GM18507 (cell line): ENCODE data around the gene AREL1.

Experiments
- DNase-seq: peaks from one replicate; pipeline ENCODE4 v3.0.0; 2011; ENCODE audit warnings: low read depth; ENCODE audit not compliant: insufficient read length; ENCODE audit errors: extremely low spot score
- FAIRE-seq: peaks from 2 replicates; lab custom pipeline; 2011; peaks lifted over from hg19 to GRCh38; lab: Jason Lieb, UNC

AREL1 gene

GRCh38 chr14:74645756-74646470, 67.0 kb downstream of the AREL1 start:
- no peak for FAIRE-seq

GRCh38 chr14:74645244-74645643, 67.6 kb downstream of the AREL1 start:
- FAIRE-seq (no peak), DNase-seq (no peak)

More at GRCh38 chr14:74645756-74646470, 67.0 kb downstream of the AREL1 start:
- DNase-seq: no peak

GRCh38 chr14:74641601-74642391, 71.1 kb downstream of the AREL1 start:
- FAIRE-seq (no peak), DNase-seq (no peak)

GRCh38 chr14:74638966-74639365, 73.9 kb downstream of the AREL1 start:
- DNase-seq: no peak
- no peak for FAIRE-seq

GRCh38 chr14:74638066-74638465, 74.8 kb downstream of the AREL1 start:
- no peak for FAIRE-seq
- no peak for DNase-seq

- no peak for FAIRE-seq
- DNase-seq: no peak
These were observed 75.7 kb downstream of the AREL1 start for GRCh38 chr14:74637178-74637550.

- DNase-seq (no peak), FAIRE-seq (no peak)
These were observed 76.3 kb downstream of the AREL1 start for GRCh38 chr14:74636424-74637177.

GRCh38 chr14:74635847-74636246, 77.0 kb downstream of the AREL1 start:
- FAIRE-seq: no peak
- DNase-seq: no peak

- no peak for FAIRE-seq
These were observed 77.9 kb downstream of the AREL1 start for GRCh38 chr14:74634964-74635363.

GRCh38 chr14:74634481-74634880, 78.4 kb downstream of the AREL1 start:
- FAIRE-seq (no peak), DNase-seq (no peak)

More at GRCh38 chr14:74634964-74635363, 77.9 kb downstream of the AREL1 start:
- DNase-seq: no peak

- FAIRE-seq (no peak), DNase-seq (no peak)
These were observed 81.8 kb downstream of the AREL1 start for GRCh38 chr14:74630881-74631690.

- no peak for DNase-seq
- no peak for FAIRE-seq
These were observed 84.5 kb downstream of the AREL1 start for GRCh38 chr14:74628418-74628817.

- FAIRE-seq (no peak), DNase-seq (no peak)
These were observed 85.8 kb downstream of the AREL1 start for GRCh38 chr14:74627076-74627475.

GRCh38 chr14:74622257-74622656, 90.6 kb downstream of the AREL1 start:
- FAIRE-seq: no peak
- no peak for DNase-seq

- DNase-seq: no peak
- no peak for FAIRE-seq
These were observed 91.3 kb downstream of the AREL1 start for GRCh38 chr14:74621556-74621955.

GRCh38 chr14:74620923-74621322, 92.0 kb downstream of the AREL1 start:
- FAIRE-seq (no peak), DNase-seq (no peak)

GRCh38 chr14:74620497-74620921, 92.4 kb downstream of the AREL1 start:
- FAIRE-seq: no peak

GRCh38 chr14:74619672-74620131, 93.2 kb downstream of the AREL1 start:
- no peak for FAIRE-seq
- DNase-seq: no peak

More at GRCh38 chr14:74620497-74620921, 92.4 kb downstream of the AREL1 start:
- DNase-seq: no peak
